HG03460 (cell line): ENCODE results near the gene MED6.

Source experiments
- ATAC-seq: cut with Tn5 transposase; IDR thresholded peaks from one replicate; pipeline ENCODE4 v1.9.1; 2021; ENCODE audit not compliant: unreplicated experiment

MED6 gene

GRCh38 chr14:70599345-70599744 lies 1.1 kb downstream of the MED6 start:
- ATAC-seq: no peak

DNA sequence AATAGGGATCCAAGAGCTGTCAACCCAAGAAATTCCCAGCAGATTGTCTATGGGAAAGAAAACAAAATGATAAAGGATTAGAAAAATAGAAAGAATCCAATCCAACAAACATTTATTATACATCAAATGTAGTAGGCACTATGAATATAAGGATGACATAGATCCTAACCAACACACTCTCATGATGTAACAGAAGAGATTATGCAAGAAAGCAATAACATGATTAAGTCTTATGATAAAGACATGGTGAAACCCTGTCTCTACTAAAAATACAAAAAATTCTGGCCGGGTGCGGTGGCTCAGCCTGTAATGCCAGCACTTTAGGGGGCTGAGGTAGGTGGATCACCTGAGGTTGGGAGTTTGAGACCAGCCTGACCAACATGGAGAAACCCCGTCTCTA lies 2.7 kb downstream of the MED6 start:
- ATAC-seq: no peak

DNA sequence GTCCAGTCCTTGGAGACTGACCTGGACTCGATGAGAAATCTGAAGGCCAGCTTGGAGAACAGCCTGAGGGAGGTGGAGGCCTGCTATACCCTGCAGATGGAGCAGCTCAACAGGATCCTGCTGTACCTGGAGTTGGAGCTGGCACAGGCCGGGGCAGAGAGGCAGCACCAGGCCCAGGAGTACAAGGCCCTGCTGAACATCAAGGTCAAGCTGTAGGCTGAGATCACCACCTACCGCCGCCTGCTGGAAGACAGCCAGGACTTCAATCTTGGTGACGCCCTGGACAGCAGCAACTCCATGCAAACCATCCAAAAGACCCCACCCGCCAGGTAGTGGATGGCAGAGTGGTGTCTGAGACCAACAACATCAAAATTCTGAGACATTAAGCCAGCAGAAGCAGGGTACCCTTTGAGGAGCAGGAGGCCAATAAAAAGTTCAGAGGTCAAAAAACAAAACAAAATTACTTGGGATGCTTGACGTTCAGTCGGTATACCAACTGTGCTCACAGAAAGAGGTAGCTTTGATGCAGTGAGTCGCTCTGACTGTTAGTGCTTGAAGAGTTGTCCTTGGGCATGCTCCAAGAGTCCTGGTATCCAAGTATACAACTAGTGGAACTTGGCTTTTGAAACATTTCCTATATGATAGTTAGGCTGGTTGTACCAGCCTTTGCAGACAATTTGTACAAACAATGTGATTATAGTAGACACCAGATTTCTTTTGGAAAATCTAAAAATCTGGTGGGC lies 4.8 kb downstream of the MED6 start:
- no peak for ATAC-seq

DNA sequence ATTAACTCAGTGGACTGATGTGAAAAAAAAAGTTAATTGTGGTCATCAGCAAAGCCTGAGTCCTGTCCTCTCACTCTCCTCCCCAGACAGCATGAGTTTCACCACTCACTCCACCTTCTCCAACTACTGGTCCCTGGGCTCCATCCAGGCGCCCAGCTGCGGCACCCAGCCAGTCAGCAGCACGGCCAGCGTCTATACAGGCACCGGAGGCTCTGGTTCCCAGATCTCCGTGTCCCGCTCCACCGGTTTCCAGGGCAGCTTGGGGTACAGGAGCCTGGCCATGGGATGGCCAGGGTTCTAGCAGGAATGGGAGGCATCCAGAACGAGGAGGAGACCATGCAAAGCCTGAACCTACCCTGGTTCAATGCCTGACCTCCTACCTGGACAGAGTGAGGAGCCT lies 6.0 kb downstream of the MED6 start:
- ATAC-seq: no peak

DNA sequence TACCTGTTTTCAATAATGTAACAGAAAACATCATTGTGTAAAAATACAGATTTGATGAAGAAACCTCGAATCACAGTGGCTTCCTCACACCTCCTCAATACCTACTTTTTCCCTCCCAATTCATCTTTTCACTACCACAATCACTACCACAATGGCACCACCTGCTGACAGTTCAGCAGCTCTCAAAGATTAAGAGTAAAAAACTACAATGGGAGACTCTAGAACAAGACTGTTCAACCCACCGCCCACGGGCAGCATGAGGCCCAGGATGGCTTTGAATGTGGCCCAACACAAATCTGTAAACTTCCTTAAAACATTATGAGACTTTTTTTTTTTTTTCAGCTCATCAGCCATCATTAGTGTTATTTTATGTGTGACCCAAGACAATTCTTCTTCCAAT lies 15.2 kb downstream of the MED6 start:
- no peak for ATAC-seq

- no peak for ATAC-seq
Measured at GRCh38 chr14:70576891-70577290, 23.6 kb downstream of the MED6 start.

GRCh38 chr14:70573050-70573449 lies 27.4 kb downstream of the MED6 start:
- ATAC-seq: no peak

DNA sequence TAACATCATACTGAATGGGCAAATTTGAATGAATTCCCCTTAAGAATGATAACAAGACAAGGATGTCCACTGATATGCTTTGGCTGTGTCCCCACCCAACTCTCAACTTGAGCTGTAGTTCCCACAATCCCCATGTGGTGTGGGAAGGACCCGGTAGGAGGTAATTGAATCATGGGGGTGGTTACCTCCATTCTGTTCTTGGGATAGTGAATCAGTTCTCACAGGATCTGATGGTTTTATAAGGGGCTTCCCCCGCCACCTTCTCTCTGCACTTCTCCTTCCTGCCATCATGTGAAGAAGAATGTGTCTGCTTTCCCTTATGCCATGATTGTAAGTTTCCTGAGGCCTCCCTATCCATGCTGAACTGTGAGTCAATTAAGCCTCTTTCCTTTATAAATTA lies 29.3 kb downstream of the MED6 start:
- ATAC-seq: no peak

DNA sequence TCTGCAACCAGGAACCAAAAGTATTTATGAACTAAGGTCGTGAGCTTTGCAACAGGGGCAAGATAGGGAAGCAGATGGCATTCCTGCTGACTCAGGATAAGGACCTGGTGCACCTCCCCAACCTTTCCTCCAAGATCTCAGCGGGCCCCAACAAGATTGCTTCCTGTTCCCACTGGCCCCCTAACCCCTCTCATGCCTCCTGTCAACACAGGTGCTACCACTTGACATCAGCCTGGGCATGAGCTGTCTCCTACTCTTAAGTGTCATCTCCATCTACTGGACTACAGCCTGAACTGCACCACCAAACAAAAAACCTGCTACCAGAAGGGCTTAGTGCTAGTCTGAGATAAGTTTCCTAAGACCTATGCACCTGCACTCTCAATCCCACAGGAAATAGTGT lies 32.7 kb downstream of the MED6 start:
- ATAC-seq: no peak

GRCh38 chr14:70563869-70564268 lies 36.6 kb downstream of the MED6 start:
- ATAC-seq: no peak

- no peak for ATAC-seq
Measured at GRCh38 chr14:70563417-70563816, 37.0 kb downstream of the MED6 start.

DNA sequence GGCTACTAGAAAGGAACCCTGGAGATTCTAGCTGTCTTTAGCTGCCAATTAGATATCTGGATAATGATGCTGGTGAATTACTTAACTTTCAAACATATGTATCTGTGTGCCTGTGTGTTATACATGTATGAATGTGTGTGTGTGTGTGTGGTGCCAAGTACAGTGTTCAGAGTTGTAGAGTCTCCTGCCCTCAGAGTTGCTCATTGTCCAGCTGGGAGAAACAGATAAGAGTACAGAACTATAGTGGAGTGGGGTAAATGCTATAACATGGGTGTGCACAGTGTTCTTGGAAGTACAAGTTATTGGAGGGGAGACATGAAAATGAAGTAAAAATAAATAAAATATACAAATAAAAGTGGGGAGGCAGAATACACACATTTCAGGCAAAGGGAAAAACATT lies 42.1 kb downstream of the MED6 start:
- ATAC-seq: no peak

DNA sequence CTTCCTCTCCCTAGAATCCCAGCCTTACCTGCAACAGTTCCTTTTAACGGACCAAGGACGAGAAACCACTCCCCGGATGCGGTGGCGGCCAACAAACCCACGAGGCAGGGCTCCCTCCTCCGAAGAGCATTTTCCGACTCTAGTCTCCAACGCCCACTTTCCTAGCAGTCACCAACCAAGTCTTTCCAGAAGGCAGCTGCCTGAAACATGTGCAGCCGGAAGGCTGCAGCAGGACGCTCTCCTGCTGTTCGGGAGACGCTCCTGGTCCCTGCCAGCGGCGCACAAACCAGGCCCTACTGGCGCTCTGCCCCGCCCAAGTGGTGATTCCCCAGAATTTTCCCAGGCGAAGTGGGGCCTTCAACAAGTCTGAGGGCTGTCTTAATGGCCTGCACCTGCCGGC lies 44.6 kb downstream of the MED6 start:
- no peak for ATAC-seq

DNA sequence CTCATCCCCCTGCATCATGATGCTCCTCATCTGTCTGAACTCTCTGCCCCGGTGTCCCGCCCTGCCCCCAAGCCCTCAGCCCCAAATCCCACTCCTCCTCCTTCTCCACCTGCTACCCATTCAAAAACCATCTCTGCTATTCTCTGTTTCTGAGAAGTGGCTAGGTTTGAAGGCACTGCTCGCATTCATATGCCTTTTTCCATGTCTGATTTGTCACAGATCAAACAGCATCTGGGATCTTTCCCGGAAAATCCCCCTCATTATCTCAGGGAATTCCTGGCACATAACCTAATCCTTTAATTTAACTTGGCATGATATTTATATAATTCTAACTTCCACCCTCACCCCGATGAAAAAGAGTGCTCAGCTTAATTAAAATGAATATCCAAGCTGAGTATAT lies 62.4 kb downstream of the MED6 start:
- ATAC-seq: no peak

- ATAC-seq: no peak
Measured at GRCh38 chr14:70536830-70537229, 63.6 kb downstream of the MED6 start.

GRCh38 chr14:70534904-70535303 lies 65.6 kb downstream of the MED6 start, which contains the start of gene ADAM20:
Gene ADAM20, minus strand, starts transcription at chr14:70535004. Its CDS starts 10,247 bp downstream, at chr14:70524757.
- no peak for ATAC-seq
